Skin epidermis (tissue), 12 donors: Measurements from ENCODE around the gene SRSF9.

ENCODE experiments used
- H3K27ac ChIP-seq, 21 experiments: fragments of 200-600 bp; sonication (generic) in 11 of 21; one replicate each; pipeline ENCODE4 v1.5.0; 2020; ENCODE audit warnings: mild to moderate bottlenecking in 3 of 21, inconsistent platforms in 2 of 21, moderate library complexity in 2 of 21
- H3K4me3 ChIP-seq, 7 experiments: fragments of 200-600 bp; sonication (generic) in 2 of 7; one replicate each; pipeline ENCODE4 v1.5.0; 2020; ENCODE audit warnings: inconsistent platforms in 2 of 7, mild to moderate bottlenecking in 2 of 7, moderate library complexity in 1 of 7

The SRSF9 gene

DNA sequence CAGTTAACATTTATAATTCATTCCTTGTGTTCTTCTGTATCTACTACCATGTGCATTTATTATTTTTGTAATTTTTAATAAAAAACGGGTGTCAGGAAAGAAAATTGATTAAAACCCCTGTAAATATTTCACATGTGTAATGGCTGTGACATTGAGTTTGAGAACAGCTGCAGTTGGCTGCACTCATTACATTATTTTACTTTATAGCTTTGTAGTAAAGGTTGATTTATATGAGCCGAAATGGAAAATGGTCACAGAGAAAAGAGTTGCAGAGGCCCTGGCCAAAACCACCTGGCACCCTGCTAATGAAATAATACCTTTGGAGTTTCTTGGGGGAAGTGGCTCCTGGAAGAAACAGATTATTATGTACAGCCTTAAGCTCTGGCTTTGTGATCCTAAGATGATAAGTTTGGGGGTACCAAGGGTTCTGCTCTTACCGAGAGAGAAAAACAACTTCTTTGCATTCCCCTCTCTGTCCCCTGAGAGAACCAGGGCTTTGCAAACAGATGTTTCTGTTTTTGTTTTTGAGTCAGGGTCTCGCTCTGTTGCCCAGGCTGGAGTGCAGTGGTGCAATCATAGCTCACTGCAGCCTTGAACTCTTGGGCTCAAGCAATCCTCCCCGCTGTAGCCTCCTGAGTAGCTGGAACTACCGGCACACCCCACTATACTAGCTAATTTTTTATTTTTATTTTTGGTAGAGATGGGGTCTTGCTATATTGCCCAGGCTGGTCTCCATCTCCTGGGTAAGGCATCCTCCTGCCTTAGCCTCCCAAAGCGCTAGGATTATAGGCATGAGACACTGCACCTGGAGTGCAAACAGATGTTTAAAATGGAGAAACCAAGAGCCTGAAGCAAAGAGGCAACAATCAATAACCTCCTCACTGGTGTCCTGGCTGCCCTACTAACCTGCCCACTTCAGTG, 16.7 kb upstream of the SRSF9 start:
- H3K4me3 ChIP-seq, result no peak overlapping the region
- H3K27ac ChIP-seq, result no peak overlapping the region

DNA sequence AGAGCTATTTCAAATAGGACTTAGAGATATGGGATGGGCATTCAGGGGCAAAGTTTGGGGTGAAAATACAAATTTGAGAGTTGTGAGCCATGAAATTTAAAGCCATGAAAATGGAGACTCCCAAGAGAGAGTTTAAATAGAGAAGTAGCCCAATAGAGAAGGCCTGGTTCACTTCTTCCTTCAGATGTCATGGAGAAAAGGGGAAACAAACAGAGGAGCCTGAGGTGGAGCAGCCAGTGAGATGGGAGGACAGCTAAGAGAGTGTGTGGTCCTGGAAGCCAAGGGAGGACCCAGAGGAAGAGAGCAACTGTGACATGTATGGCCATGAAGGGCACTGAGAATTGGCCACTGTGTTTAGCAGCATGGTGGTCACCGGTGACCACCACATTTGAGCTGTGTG, 14.1 kb upstream of the SRSF9 start:
- Histone ChIP-seq H3K4me3 (no peak overlapping the region), H3K27ac (no peak overlapping the region)

DNA sequence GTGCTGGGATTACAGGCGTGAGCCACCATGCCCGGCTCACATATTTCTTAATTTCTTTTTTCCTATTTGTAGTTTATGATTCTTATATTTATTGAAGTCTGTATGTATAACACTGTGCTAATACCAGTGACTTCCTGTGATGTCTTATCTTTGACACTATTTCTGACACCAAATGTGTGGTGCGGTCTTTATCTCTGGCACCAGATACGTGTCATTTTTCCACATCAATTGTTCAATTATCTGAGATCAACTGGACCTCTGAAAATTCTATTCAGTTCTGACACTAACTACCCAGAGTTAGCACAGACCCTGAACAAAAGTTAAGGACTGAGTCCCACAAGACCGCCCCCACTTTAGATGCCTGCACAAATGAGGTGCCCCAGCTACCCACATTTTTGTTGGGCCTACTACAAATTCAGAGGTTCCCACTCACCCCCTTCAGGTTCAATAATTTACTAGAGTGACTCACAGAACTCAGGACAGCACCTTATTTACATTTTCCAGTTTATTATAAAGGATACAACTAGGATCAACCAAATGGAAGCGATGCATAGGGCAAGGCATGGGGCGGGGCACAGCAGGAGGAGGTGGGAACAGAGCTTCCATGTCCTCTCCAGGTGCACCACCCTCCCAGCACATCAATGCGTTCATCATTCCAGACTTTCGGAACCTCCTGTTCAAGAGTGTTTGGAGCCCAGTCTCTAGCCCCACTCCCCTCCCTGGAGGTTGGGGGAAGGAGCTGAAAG, 11.6 kb upstream of the SRSF9 start:
- Histone ChIP-seq H3K27ac (peak overlapping the region in 7 of 21 experiments; percentile 16 to 81 (median 50)), H3K4me3 (no peak overlapping the region)

DNA sequence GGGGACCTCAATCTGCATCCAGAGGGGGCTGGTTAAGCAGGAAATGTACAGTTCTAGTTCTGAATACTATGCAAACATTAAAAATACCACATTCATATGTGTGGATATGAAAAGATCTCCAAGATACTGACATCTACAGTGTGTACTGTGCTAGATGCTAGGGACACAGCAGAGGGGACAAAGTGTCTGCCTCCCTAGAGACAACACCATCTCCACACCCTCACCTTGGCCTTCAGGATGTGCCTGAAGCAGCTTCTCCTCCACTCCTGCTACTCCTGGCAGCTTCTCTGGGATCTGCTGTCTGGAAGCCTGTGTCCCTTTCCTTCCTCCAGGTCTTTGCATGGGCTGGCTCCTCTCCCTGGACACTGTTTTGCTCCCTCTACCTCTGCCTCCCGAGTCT, 10.7 kb upstream of the SRSF9 start:
- Histone ChIP-seq H3K4me3 (no peak overlapping the region), H3K27ac (peak overlapping the region in 14 of 21 experiments; percentile 32 to 81 (median 55))

DNA sequence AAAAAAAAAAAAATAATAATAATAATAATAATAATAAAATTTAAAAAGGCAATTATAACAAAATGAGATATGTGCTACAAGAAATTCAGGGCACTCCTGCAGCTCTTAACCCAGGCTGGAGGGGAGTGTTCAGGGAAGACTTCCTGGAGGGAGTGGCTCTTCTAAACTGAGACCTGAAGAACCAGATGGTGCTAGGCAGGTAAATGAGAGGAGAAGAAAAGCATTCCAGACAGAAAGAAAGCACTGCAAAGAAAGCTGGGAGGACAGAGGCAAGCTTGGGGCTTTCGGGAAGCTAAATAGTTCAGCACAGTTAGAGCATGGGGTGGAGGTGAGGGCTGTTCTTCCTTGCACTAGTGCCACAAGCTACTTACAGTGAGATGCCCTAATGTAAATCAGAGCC, 9.9 kb upstream of the SRSF9 start:
- H3K27ac ChIP-seq, result peak overlapping the region in 10 of 21 experiments; percentile 16 to 81 (median 56)

DNA sequence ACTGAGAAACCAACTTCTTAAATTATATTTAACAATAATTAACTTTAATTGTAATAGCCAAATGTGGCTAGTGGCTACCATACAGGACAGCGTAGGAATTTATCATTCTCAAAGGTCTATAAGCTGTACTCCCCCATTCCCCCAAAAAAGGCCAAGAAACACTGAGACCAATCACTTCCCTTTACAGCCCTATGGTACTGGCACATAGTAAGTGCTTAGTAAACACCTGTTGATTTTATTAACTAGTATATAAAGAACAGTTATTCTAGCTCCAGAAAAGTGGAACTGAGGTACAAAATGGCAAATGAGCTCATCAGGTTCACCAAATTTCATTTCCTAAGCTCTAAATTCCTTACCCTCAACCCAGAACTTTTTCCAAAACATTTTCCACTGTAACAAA, 6.1 kb upstream of the SRSF9 start:
- H3K27ac ChIP-seq, result peak overlapping the region in 9 of 21 experiments; percentile 21 to 77 (median 44)
- H3K4me3 ChIP-seq, result no peak overlapping the region

More for the DNA sequence above, 9.9 kb upstream of the SRSF9 start:
- no peak overlapping the region for H3K4me3 ChIP-seq

DNA sequence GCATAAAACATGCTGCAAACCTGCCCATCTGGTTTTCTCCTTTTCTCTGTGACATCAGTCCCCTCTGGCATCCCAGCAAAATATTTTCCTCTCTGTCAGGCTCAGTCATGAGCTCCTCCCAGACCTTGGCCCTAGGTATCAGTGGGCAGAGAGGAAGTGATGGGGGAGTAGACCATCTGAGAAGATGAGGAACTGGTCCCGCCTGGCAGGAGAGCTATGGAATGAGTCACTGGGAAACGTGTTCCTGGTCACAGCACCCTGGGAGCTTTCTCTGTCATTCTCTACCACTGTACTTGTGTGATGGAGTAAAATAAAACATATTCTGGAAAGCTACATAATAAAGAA, 5.0 kb upstream of the SRSF9 start:
- no peak overlapping the region for H3K4me3 ChIP-seq
- peak overlapping the region in 13 of 21 experiments; percentile 29 to 77 (median 63) for H3K27ac ChIP-seq

DNA sequence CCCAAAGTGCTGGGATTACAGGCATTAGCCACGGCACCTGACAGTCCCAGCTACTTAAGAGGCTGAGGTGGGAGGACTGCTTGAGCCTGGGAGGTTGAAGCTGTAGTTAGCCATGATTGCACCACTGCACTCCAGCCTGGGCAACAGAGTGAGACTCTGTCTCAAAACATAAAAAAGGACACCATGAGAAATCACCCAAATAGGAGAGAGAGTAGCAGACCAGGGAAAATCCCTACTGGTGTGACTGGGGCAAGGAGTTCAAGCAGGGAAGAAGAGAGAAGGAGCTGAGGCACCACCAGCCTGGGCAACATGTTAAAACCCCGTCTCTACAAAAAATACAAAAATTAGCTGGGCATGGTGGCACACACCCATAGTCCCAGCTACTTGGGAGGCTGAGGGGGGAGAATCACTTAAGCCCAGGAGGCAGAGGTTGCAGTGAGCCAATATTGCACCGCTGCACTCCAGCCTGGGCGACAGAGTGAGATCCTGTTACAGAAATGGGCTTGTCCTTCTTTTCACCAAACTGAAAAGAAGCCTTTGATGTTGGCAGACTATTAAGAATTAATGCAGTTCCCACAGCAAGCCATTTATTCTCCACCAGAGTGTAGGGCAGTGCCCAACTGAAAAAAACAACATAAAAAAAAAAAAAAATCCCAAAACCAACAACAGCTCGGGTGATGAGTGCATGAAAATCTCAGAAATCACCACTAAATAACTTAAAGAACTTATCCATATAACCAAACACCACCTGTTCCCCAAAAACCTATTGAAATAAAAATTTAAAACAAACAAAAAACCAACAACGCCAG, 4.5 kb upstream of the SRSF9 start:
- peak overlapping the region in 18 of 21 experiments; percentile 19 to 78 (median 62) for H3K27ac ChIP-seq
- H3K4me3 ChIP-seq, result no peak overlapping the region

DNA sequence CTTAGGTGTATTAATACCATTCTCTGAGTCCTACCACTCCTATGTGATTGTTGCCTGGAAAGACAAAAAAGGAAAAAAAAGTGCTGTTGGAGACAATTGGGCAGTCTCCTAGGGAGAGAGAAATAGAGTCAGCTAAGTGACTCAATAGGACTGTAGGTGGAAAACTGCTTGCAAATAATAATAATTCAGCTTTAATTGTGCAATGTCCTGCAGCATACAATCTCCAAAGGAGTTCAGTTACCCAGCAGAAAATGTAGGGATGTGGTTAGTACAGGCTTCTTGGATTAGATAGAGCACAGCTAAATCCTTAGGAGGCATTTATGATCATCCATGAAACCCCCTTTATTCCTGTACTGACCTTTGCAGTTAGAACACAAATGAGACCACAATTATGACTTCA, 3.0 kb upstream of the SRSF9 start:
- Histone ChIP-seq H3K27ac (peak overlapping the region in 6 of 21 experiments; percentile 20 to 77 (median 73)), H3K4me3 (peak overlapping the region in 1 of 7 experiments; percentile 0)

DNA sequence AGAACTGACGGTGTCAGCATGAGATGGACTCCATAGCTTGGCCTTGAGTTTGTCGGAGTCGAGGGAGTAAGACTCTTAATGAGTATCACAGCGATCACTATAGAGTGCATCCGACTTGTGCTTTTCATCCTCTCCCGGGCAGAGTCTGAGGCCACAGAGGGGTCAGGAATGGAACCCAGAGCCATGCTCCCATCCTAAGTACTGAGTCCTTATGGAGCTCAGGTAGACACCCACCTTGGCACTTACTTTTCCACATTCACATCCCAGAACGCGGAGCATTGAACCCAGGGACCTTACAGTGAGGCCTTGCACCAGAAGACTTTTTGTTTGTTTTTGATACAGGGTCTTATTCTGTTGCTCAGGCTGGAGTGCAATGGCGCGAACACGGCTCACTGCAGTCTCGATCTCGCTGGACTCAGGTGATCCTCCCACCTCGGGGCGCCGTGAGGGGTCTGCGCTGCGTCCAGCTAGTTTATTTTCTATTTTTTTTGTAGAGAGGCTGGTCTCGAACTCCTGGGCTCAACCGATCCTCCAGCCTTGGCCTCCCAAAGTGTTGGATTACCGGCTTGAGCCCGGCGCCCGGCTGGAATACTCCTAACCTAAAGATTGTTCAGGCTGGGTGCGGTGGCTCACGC, 719 bp upstream of the SRSF9 start:
- peak overlapping the region; percentile 89 to 99 (median 95) for H3K27ac ChIP-seq
- H3K4me3 ChIP-seq, result peak overlapping the region; percentile 84 to 97 (median 89)

DNA sequence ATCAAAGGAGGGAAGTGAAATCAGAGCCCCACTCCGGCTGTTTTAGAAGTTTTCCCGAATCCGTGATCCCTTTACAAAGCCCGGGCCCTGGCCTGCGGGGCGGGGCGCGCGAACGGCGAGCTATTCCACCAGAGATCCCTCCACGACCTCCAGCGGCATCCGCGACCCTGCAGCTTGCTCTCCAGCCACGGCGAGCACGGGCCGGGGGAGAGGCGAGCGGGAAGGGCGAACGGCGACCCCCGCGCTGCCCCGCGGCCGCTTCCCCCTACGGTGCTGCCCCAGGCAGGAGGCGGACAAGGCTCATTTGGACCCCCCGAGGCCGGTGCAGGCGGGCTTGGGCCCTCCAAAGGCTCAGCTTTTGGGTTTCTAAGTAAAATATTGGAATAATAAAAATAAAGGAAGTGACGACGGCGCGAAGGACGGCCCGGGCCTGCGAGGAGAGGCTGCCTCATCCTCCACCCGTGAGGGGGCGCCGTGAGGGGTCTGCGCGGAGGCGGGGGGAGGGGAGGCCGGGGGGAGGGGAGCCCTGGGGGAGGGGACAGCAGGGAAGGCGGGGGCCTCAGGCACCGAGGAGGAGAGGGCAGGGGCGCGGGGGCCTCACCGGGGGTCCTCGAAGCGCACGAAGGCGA, 613 bp downstream of the SRSF9 start:
- Histone ChIP-seq H3K27ac (peak overlapping the region; percentile 89 to 99 (median 95)), H3K4me3 (peak overlapping the region; percentile 84 to 97 (median 89))

DNA sequence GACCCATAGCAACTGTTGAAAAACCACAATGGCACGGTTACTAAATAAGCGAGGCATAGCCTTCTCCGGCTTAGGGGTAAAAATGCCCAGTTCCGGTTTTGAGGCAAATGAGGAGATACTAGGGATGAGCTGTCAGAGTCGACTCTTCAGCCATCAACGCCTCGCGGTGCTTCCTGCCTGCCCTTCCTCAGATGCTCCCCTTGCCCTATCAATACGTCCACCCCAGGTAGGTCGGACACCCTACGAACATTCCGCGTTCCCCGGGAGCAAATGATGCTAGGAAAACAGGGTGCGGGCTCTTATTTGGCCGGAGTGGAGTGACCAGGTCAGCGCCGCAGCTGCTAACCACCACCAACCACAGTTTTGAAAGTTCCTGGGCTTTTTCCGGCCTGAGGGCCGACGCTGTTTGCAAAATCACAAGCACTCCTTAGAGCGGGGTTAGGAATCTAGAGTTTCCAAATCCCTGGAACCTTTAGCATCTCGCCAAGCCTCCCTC, 1.2 kb downstream of the SRSF9 start:
- H3K4me3 ChIP-seq, result peak overlapping the region; percentile 84 to 97 (median 89)
- H3K27ac ChIP-seq, result peak overlapping the region; percentile 89 to 99 (median 95)

DNA sequence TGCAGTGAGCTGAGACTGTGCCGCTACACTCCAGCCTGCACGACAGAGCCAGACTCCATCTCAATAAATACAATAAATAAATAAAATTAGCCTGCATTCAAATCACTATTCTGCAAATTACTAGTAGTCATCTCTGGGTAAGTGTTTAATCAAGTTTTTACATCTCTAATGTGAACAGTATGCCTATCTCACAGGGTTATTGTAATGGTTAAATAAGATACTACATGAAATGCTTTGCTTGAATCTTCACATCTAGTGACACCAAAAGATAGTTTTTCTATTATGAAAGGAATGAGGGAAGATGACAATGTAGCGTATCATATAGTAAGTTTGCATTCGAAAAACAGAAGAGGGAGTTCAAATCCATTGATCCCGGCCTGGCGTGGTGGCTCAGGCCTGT, 2.1 kb downstream of the SRSF9 start:
- H3K27ac ChIP-seq, result no peak overlapping the region
- H3K4me3 ChIP-seq, result no peak overlapping the region

DNA sequence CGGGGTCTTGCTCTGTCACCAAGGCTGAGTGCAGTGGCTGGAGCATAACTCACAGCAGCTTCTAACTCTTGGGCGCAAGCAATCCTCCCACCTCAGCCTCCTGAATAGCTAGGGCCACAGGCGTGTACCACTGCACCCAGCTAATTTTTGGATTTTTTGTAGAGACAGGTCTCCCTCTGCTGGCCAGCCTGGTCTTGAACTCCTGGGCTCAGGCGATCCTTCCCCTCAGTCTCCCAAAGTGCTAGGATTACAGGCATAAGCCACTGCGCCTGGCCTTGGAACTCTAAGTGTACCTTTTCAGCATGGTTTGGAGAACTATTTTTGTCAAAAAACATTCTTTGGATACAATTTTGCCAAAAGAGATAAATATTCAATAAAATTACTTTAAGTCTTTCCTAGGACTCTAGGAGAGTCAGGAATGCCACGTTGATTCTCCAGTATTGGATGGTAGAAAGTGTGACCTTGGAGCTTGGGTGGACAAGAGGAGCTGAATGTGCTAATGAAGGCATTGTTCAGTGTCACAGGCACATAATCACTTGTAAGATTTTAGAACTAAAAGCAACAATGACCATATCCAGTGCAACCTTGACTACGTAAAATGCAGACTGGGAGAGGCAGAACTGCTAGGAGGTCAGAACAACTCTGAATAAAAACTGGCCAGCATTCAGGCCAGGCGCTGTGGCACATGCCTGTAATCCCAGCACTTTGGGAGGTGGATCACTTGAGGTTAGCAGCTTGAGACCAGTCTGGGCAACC, 2.8 kb downstream of the SRSF9 start:
- peak overlapping the region in 1 of 21 experiments; percentile 10 for H3K27ac ChIP-seq
- H3K4me3 ChIP-seq, result no peak overlapping the region

DNA sequence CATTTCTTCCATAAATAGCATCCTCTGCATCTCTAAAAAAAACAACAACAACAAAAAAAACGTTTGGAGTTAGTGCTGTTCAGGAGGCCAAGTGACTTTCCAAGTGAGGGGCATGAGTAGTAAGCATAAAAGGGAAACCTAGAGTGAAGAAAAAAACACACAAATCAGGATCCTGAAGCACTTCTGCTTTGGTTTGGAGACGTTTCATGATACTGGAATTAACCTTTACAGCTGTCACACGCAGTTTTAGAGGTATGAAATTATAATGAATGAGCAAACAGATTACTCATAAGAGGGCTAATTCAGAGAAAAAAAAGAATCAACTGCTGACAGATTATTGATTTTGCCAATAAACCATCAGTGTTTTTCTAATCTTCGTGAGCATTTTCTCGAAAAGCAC, 3.8 kb downstream of the SRSF9 start:
- H3K27ac ChIP-seq, result no peak overlapping the region
- H3K4me3 ChIP-seq, result no peak overlapping the region

DNA sequence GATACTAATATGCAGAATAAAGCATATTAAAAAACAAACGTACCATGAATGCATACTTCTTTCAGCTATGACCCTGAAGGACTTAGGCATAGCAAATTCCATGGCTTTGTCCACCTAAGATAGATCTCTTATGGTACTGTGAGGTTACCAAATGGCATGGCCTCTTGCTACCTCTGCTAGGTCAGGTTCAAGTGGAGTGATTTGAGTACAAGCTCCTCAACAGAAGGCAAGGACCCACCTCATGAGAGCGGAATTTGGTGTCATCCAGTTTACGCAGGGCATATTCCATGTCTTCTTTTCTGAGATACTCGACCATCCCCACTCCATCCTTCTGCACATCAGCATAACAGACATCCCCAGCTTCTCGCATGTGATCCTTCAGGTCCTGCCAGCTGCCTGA, 5.8 kb downstream of the SRSF9 start:
- no peak overlapping the region for H3K4me3 ChIP-seq
- H3K27ac ChIP-seq, result no peak overlapping the region

DNA sequence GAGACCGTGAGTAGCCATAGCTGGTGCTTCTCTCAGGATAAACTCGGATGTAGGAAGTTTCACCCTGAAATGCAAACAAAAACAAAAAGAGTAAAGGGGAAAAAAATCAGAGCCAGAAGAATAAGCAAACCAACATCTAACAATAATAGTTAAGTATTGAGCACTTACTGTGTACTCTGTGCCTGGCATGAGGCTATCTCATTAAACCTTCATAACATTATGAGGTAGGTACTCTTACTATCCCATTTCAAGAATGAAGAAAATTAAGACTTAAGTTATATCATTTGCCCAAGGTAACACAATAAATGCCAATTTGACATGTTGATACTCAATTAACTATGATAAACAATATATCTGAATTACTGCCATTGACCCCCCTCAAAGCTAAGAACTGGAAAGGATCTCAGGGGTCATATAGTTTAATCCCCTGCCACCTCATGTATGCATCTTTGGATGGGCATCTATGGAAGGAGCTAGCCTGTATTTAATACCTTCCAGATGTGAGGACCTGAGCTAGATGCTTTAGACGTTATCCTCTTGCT, 7.4 kb downstream of the SRSF9 start:
- H3K4me3 ChIP-seq, result no peak overlapping the region
- H3K27ac ChIP-seq, result no peak overlapping the region

DNA sequence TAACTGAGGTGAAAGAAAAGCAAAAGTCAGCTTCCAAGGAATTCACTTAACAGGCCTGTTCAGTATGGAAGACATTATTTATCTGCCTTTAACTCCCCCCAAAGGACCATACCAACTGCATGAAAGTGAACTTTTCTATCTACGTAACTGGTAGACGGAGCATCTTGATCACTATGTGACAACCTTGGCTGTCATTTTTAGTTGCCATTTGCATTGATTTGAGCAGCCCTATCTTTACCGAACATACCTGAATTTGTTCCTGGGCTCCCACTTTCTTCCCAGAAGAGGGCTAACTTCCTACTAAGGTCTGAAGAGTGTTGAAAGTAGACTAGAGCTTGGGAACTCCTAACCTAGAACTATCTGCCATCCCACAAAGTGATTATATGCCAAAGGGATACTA, 9.4 kb downstream of the SRSF9 start:
- no peak overlapping the region for H3K27ac ChIP-seq
- no peak overlapping the region for H3K4me3 ChIP-seq
